ENCODE results near the gene PDZD7.
A peak's percentile ranks its signal among the peaks of the same experiment; 100 is the strongest.
"Not testable (repeated sequence)": the region's sequence is repeated elsewhere in the genome, so short reads cannot be mapped to it uniquely, and the experiment has no call there.

Gene PDZD7

DNA sequence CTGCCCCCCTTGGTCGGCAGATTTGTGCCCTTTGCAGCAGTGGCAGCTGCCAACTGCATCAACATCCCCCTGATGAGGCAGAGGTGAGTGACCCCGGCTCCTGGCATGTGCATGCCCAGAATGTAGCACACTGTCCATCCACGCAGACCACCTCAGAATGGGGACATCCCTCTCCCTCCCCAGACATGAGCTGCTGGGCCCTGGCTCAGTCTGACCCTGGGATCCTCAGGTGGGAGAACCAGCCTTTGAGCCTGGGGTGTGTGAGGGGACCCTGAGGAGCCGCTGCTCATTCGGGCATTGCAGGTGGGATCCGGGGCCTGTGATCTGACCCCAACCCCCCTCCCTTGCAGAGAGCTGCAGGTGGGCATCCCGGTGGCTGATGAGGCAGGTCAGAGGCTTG lies 5.8 kb upstream of the PDZD7 start:
- DNase-seq, result no peak

DNA sequence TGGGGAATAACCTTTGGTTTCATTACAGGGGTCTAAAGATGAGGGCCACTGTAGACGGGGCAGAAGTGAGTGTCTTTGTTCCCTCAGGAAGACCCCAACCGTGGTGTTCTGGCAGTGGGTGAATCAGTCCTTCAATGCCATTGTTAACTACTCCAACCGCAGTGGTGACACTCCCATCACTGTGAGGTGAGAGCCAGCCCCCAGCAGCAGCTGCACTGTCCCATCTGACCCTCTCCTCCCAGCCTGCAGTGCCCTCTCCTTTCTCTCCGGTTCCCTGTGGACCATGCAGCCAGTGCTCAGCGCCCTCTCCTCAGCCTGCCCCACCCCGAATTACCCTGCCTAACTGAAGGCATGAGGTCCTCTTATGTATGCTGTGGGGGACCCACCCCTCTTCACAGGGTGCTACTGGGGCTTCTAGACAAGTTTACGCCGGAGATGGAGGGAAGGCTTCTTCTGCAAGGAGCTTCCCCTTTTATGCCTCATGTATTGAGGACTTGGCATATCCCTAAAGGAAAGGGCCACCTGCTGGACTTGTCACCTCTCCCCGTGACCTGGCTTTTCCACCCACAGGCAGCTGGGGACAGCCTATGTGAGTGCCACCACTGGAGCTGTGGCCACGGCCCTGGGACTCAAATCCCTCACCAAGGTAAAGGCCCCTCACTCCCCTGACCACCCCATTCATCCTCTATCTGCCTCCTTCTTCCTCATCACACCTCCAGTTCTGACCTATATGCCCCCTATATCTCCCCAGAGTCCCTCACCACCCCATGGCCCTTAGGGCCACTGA lies 5.2 kb upstream of the PDZD7 start:
- DNase-seq, result no peak

DNA sequence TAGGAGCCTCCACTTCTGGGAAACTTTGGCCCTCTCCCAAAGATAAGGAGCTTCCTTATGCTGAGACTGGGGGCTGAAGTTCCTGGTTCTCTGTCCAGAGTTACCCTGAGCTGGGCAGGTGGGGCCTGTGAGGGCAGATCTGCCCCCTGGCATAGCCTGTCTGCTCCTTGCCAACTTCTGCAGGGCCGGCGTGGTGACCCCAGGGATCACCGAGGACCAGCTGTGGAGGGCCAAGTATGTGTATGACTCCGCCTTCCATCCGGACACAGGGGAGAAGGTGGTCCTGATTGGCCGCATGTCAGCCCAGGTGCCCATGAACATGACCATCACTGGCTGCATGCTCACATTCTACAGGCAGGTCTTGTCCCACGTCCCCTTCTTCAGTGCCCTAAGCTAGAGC lies 4.4 kb upstream of the PDZD7 start:
- DNase-seq, result no peak

DNA sequence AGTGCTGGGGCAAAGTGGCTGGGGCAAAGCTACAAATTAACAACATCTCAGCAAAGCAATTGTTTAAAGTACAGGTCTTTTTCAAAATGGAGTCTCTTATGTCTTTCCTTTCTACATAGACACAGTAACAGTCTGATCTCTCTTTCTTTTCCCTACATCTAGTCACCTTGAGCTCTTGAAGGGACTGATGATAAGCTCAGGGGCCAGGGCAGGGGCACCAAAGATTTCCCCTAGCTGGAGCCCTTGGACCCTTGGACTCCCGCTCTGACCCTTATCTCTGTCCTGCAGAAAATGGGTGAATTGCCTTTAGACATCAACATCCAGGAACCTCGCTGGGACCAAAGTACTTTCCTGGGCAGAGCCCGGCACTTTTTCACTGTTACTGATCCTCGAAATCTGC lies 3.5 kb upstream of the PDZD7 start:
- DNase-seq, result not testable (repeated sequence)

DNA sequence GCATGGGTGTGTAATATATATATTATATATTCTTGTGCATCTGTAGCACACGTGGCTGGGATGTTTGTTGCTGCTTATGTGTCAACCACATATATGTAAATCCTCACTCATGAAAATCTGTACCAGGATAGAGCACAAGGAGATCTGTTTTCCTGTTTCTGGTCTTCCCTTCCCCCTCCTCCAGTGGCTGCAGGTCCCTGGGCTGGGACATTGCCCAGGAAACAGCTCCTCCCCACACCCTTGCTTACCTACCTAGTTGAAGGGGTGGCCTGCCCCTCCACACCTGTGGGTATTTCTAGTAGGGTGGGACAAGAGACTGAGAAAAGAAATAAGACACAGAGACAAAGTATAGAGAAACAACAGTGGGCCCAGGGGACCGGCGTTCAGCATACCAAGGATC lies 2.3 kb upstream of the PDZD7 start:
- DNase-seq, result no peak

DNA sequence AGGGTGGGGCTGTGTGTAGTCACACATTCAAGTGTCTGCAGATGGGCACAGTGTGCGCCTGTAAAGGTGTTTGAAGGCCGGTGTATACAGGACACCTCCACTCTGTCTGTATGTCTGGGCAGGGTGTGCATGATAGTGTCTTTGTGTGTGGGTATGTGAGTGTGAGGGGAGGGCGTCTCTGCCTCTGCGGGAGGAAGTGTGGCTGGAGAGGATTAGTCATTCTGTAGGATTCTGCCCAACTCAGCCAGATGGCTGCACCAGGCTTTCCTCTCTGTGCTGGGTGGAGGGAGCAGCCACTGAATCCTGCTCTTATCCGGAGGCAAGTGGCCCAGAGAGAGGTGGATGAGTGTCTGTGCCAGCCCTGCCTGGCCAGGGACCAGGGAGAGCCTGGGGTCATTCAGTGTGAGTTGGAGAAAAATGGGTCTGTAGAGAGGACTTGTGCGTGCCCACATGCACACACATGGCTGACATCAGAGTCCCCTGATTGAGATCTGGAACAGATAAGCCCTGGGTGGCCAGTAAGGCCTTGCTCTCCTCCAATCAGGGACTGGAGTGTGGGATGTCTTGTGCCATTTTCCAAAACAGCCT lies 1.8 kb upstream of the PDZD7 start:
- peak; percentile 55 for DNase-seq

DNA sequence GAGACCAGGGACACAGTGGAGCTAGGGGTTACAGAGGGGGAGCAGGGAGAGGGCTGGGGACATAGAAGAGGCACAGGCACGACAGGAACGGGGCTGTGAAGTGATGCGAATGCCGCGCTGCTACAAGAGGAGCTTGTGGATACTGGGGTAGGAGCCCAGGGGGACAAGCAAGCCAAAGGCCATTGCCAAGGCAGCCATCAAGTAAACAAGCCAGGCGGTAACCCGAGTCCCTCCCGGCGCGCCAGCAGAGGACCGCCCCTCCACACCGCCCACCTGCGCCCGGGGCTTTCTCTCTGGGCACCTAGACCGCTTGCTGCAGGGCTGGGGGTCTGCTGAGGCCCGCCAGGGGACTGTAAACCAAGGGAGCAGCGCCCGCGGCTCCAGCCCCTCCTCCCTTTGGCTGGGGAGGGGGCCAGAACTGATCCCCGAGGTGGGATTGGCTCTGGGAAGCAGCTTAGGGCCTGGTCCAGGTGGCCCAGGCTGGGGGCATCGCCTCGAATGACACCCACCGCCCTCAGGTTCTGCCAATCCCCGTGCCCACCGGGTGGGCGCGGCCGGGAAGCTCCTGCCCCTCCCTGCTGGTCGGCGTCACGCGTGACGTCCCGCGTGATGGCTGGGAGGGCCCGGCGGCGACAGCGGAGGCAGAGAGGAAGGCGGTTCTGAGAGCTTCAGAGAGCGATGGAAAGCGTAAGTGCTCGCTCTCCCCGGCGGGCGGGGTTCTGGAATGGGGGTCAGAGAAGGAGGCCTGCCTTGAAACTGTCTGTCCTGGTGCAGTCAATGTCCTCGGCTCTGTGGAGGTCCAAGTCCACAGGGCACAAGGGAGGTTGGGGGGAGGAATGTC lies 1.1 kb upstream of the PDZD7 start:
- DNase-seq, result peak; percentile 65

DNA sequence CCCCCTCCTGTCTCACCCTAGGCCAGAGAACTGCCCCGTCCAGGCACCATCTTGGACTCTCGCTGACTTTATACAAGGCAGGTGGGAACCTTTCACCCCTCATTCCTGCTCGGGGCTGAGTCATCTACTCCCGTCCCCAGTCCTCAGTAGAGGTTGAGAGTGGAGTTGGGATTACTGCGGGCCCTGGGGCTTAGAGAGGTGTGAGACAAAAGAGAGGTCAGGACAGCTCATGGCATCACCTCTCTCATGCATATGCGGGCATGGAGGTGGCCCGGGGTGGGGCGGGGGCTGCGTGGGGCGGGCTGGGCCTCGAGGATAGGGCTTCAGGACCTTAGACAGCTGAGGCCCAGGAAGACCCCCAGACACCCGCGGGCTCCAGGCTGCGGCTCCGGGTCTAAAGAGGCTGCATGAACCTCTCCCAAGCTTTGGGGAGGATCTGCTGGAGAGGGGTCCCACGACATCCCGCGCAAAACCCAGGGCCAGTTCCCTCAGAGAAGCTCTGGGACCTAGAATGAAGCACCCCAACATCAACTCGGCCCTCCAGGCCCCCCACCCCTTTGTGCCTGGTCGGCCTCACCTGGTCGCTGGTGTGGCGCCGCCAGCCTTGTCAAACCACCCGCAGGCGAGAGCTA lies 317 bp downstream of the PDZD7 start:
- no peak for DNase-seq

DNA sequence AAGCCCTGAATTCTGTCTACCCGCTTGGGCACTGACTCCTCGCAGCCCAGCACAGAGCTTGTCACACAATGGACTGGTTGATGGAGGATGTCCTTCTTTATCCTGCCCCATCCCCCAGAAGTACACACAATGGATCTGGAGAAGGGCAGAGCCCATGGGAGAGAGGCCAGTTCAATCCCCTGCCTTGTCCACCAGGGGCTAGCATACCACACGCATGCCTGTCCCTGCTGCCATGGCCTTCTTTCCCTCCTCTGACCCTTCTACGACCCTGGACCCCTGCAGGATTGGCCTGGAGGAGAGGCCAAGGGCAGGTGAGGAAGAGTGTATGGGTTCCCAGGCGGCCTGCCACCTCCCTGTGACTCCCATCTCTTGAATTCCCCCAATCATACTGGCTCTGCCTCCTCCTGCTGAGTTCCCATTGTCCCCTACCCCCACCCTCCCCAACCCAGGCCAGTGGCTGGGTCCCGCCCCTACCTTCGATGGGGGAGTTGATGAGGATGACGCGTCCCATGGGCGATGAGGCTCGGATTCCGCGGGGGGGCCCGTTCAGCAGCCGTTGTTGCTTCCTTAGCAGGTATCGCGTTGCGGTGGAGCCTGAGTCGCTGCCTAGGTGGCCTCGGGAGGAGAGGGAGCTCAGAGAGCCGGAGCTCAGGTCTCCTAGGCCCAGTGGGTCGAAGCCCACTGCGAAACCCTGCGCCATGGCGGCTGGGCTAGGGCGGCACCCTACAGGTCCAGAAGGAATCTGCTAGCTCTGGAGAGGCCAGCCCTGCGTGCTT lies 1.2 kb downstream of the PDZD7 start:
- no peak for DNase-seq

DNA sequence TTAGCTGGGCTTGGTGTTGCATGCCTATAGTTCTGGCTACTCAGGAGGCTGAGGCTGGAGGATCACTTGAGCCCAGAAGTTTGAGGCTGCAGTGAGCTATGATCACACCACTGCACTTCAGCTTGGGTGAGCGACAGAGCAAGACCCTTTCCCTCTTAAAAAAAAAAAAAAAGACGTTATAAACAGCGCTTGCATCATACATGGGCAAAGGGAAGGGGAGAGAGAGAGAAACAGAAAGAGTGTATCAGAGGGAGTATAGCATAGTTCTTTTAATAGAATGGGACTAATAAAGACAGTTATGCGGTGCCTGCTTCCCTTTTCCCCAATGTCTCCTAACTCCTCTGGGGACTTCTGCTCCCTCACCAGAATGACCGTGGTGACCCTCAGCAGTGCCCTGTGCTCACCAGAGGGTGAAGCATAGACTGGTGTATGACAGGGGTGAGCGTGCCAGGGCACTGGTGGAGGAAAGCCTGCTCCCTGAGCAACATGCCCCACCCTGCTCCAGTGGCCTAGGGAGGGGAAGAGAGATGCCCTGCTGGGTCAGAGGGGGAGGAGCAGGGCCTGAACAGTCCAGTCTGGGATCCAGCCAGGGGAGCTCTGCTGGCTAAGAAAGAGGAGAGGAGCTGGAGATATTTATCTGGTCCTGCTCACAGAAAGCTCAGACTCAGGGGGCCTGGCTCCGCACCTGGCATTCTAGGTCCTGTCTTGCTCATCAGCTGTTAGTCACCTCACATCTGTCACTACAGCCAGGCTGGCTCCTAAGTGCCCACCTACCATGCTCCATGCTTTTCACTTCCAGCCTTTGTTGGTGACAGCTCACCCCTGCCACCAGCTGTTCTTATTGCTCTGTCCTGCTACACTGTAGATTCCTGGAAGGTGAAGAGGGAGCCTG lies 2.2 kb downstream of the PDZD7 start:
- no peak for DNase-seq

DNA sequence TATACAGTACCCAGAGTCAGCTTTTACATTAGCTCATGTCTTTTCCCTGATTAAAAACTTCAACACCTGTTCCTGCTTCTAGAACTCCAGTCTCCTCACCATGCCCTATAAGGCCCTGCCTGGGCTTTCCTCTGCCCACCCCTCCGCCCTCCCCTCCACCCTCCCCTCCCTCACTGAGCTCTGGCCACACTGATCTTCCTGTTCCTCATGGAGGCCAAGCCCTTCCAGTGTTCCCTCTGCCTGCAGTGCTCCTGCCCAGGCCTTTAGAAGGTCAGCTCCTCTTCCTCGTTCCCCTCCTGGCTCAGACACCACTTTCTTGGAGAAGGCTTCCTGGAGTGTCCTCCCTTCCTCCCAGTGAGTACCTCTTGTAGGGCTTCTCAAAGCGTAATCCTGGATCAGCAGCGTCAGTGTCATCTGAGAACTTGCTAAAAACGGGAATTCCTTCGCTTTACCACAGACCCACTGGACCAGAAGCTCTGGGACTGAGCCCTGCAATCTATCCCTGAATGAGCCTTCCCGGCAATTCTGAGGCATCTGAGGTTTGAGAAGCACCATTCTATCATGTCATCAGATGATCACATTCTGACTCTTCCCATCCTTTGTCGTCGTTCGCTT lies 3.7 kb downstream of the PDZD7 start:
- DNase-seq, result no peak

DNA sequence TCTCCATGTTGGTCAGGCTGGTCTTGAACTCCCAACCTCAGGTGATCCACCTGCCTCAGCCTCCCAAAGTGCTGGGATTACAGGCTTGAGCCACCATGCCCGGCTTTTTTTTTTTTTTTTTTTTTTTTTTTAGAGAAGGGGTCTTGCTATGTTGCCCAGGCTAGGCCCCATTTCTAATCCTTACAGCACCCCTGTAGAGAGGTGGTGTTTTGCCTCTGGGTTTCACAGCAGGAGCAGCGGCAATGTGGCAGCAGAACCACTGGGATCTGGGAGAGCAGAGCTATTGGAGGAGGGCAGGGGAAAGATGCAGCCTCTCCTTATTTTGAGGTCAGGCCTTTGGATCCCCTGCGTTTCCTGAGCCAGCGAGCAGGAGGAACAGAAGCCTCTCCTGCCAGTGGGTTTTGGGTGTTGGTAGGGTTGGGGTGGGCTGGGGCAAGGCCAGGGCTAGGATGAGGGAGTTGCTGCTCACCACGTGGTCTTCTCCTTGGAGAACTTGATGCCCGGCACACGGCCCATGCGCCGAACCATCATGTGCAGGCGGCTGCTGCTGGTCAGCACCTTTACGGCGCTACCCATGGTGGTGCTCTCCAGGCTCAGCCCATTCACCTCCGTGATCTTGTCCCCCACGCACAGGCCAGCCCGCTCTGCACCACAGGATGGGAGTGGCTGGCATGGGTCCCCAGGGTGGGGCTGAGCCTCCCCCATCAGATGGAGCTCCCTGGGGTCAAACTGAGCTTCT lies 7.8 kb downstream of the PDZD7 start:
- DNase-seq, result no peak

DNA sequence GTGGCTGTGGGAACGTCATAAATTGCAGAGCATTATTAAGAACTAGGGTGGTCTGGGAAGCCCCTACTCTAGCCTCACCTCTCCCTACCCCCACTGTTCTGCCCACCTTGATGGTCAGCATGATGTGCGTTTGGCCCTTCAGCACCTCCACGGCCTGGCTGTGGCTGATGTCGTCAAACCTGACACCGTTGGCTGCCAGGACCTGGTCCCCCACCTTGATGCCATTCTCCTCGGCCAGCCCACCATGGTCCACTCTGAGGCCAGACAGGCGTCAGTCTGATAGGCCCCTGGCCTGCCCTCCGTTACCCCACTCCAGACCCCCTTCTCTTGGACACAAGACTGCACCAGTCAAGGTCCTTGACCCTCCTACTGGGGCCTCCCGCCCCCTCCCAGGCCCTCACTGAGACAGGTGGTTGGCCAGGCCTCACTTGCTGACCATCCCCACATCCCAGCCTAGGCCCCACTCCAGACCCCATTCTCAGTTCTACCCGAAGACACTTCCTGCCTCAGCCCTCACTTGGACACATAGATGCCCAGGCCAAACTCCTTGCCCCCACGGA lies 9.2 kb downstream of the PDZD7 start:
- DNase-seq, result no peak

DNA sequence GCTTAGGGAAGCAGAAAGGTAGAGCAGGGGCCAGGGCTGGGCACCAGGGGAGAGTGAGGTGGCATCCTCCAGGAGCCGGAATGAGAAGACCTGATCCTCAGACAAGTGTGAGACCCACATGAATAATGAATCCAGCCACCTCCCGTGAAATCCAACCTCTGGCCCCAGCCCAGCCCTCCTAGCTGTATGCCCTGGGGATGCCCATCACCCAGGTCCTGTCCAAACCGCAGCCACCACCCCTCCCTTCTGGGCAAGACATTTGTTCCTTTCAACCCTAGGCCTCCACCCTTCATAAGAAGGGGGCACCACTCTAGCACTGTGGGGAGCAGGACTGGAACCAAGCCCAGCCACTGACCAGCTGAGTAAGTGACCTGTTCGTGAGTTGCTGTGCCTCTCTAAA lies 9.7 kb downstream of the PDZD7 start:
- no peak for DNase-seq

DNA sequence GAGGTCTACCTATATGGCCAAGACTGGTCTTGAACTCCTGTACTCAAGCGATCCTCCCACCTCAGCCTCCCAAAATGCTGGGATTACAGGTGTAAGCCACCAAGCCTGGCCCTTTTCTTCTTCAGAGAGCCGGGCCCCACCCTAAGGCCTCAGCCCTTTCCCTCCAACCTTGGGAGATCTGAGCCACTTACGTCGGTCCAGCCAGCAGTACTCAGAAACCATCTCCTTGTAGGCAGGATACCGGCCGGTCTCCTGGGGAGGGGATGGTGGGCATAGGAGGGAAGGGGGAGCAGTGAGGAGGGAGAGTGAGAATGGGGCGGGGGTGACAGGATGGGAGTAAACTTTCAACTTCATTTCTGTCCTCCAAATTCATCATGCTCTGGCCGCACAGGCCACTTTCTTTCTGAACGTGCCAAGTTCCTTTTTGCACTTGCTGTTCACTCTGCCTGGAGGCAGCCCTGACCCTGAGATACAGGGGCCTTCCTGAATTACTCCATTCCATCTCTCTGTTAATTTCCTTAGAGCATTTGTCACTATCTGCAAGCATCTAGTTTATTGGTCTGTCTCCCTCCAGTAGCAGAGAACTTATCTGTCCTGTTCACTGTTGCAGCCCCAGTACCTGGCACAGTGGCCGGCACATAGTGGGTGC lies 10.4 kb downstream of the PDZD7 start:
- no peak for DNase-seq

DNA sequence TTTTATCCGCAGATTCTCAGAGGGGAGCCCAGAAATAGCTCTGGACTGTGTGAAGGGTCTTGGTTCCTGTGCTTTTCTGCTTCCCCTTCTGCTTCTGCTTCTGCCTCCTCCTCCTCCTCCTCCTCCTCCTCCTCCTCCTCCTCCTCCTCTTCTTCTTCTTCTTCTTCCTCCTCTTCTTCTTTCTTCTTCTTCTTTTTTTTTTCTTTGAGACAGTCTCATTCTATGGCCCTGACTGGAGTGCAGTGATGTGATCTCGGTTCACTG lies 11.6 kb downstream of the PDZD7 start:
- DNase-seq, result no peak

DNA sequence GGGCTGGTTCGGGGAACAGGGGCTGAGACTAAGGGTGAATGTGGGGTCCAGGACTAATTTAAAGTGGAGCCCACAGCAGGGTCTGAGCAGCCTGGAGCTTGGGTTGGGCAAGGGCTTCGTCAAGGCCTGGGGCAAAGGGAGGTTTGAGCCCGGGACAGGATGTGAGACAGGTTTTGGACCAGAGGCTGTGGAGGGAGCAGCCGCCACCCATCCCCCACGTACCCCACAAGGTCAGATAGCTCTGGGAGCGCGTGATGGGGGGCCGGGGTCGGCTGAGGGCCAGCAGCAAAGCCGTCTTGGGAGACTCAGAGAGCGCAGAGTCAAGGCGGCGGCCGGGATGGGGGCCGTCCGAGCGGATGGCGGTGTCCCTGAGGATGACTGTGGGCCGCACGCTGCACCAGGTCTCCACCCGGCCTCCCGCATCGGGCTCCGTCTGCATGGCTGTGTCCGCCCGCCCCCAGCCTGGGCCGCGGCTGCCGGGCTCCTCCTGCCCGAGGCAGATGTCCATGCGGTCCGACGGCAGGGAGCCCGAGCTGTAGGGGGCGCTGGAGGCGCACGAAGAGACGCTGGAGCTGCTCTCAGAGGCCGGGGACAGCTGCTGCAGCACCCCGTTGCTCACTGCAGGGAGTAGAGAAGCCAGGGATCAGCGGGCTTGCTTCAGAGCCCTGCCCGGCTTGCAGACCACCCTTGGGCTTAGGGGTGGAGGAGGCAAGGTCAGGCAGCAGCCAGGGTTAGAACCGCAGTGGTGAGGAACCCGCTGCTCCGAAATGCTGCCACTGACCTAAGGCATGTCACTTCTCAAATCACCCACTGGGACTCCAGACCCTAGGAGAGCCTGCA lies 12.1 kb downstream of the PDZD7 start:
- peak; percentile 64 for DNase-seq

DNA sequence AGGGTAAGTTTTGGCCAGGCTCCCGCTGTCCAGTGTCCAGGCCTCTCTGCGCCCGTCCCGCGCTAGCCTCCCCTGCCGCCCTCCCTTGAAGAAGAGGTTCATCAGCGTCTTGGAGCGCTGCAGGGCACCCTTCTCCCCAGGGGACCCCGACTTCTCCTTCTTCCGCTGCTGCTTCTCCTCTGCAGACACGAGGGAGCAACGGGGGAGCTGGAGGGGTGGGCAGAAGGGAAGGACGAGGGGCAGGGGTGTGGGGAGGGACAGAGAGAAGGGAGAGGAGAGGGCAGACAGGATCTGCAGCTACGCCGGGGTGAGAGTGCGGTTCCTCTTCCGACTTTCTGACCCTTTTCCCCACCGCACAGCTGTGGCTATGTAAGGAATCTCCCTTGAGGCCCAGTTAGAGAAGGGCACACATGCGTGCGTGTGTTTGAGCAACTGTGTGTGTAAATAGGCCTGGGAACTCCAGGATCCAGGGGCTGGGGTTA lies 12.8 kb downstream of the PDZD7 start:
- DNase-seq, result no peak

DNA sequence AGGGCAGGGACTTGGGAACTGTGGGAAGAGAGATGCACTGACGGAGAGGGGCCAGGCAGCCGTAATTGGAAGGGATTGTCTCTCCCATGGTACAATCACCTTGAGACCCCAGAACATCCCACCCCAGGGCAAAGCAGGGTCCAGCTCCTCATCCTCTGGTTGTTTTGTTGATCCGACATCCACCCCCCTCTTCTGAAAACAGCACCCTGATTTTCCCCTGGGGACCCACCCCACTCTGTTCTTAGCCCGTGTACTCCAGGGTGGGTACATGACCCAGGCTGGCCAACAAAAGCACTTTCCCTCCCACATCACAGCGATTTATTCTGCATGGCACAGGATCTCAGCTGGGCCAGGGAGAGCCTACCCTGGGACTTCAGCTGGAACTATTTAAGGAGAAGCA lies 14.1 kb downstream of the PDZD7 start:
- no peak for DNase-seq

All from activated T-cell treated with anti-CD3 and anti-CD28 coated beads for 4 hours (primary cell).